OCI-LY1 (cell line): ENCODE results near the gene PRSS2.
"Not testable (repeated sequence)": the region's sequence is repeated elsewhere in the genome, so short reads cannot be mapped to it uniquely, and the experiment has no call there.

Source experiments
- H2AFZ ChIP-seq: fragments of 200-600 bp; sonication (generic), shearing (Covaris generic); 2 replicates; pipeline ENCODE4 v1.6.0; 2014; ENCODE audit warnings: antibody characterized with exemption, mild to moderate bottlenecking, low read length
- H3F3A ChIP-seq: fragments of 200-600 bp; sonication (generic), shearing (Covaris generic); 2 replicates; pipeline ENCODE4 v1.6.0; 2014; ENCODE audit warnings: mild to moderate bottlenecking, antibody characterized with exemption, low read length, moderate library complexity; ENCODE audit not compliant: insufficient read depth
- H3K27ac ChIP-seq: fragments of 200-600 bp; sonication (generic); 2 replicates; pipeline ENCODE4 v1.5.1; 2014; ENCODE audit warnings: low read length, mixed run types, mild to moderate bottlenecking, low read depth; ENCODE audit not compliant: poor library complexity, severe bottlenecking
- H3K27me3 ChIP-seq: fragments of 200-600 bp; sonication (generic); 2 replicates; pipeline ENCODE4 v1.6.0; 2014; ENCODE audit warnings: antibody characterized with exemption, mild to moderate bottlenecking, low read length, moderate library complexity; ENCODE audit not compliant: insufficient read depth
- H3K36me3 ChIP-seq: fragments of 200-600 bp; sonication (generic); 2 replicates; pipeline ENCODE4 v1.6.1; 2014; ENCODE audit warnings: mild to moderate bottlenecking, antibody characterized with exemption, low read length, moderate library complexity, mixed read lengths; ENCODE audit not compliant: insufficient read depth
- H3K4me1 ChIP-seq: fragments of 200-600 bp; sonication (generic); 2 replicates; pipeline ENCODE4 v1.5.1; 2014; ENCODE audit warnings: mild to moderate bottlenecking, low read length, moderate library complexity; ENCODE audit not compliant: insufficient read depth, severe bottlenecking
- H3K4me2 ChIP-seq: fragments of 200-600 bp; sonication (generic), shearing (Covaris generic); 2 replicates; pipeline ENCODE4 v1.6.1; 2014; ENCODE audit warnings: low read length
- H3K4me3 ChIP-seq: fragments of 200-600 bp; sonication (generic); 2 replicates; pipeline ENCODE4 v1.5.1; 2014; ENCODE audit warnings: low read length, low read depth, mild to moderate bottlenecking, mixed read lengths; ENCODE audit not compliant: poor library complexity, severe bottlenecking
- H3K79me2 ChIP-seq: fragments of 200-600 bp; shearing (Covaris generic); 2 replicates; pipeline ENCODE4 v1.6.1; 2016; ENCODE audit warnings: mixed run types, low read length, mixed read lengths; ENCODE audit not compliant: insufficient read depth
- H3K9ac ChIP-seq: fragments of 200-600 bp; sonication (generic), shearing (Covaris generic); 2 replicates; pipeline ENCODE4 v1.6.1; 2014; ENCODE audit warnings: mild to moderate bottlenecking, low read length, mixed read lengths
- H3K9me2 ChIP-seq: fragments of 200-600 bp; sonication (generic), shearing (Covaris generic); 2 replicates; pipeline ENCODE4 v1.6.1; 2014; ENCODE audit warnings: low read depth, mild to moderate bottlenecking, low read length, mixed read lengths
- H3K9me3 ChIP-seq: fragments of 200-600 bp; shearing (Covaris generic); 2 replicates; pipeline ENCODE4 v1.6.1; 2014; ENCODE audit warnings: low read length, mixed read lengths
- H4K20me1 ChIP-seq: fragments of 200-600 bp; sonication (generic), shearing (Covaris generic); 2 replicates; pipeline ENCODE4 v1.6.0; 2016; ENCODE audit warnings: mild to moderate bottlenecking, low read length; ENCODE audit not compliant: insufficient read depth
- CTCF ChIP-seq: fragments of 200-600 bp; sonication (generic), shearing (Covaris generic); IDR thresholded peaks from 2 replicates; pipeline ENCODE4 v1.5.1; 2017; ENCODE audit warnings: mild to moderate bottlenecking, antibody characterized with exemption, low read length, moderate library complexity, mixed read lengths
- EZH2 ChIP-seq: fragments of 200-600 bp; sonication (generic), shearing (Covaris generic); IDR thresholded peaks from 2 replicates; pipeline ENCODE4 v1.8.0; 2017; ENCODE audit warnings: borderline replicate concordance, mixed run types, mild to moderate bottlenecking, antibody characterized with exemption, low read length, moderate library complexity, mixed read lengths

The PRSS2 gene

GRCh38 chr7:142760071-142760642 is 10.6 kb upstream of the PRSS2 start:
- H4K20me1 ChIP-seq = no peaks in the 10 kb centered on the region
- H3K27ac ChIP-seq = no peak overlapping the region
- peaks cover 18% of the 10 kb centered on the region for H3K27me3 ChIP-seq
- no peak overlapping the region for H3K4me2 ChIP-seq
- H3K9ac ChIP-seq = no peak overlapping the region
- no peak overlapping the region for H3K4me3 ChIP-seq
- H2AFZ ChIP-seq = no peak overlapping the region
- no peaks in the 10 kb centered on the region for H3K9me2 ChIP-seq
- no peaks in the 10 kb centered on the region for H3K79me2 ChIP-seq
- H3K9me3 ChIP-seq = no peaks in the 10 kb centered on the region
- TF ChIP-seq CTCF = no peak
- TF ChIP-seq EZH2 = no peak
- no peaks in the 10 kb centered on the region for H3K4me1 ChIP-seq
- H3F3A ChIP-seq = no peaks in the 10 kb centered on the region
- no peaks in the 10 kb centered on the region for H3K36me3 ChIP-seq

- H3K9ac ChIP-seq, H2AFZ ChIP-seq, H3K79me2 ChIP-seq, H3K36me3 ChIP-seq, H3K4me3 ChIP-seq, H3K27ac ChIP-seq, H3K4me1 ChIP-seq, H3K4me2 ChIP-seq, H4K20me1 ChIP-seq, H3F3A ChIP-seq, H3K9me2 ChIP-seq, H3K9me3 ChIP-seq: not testable (repeated sequence)
- peaks cover 18% of the 10 kb centered on the region for H3K27me3 ChIP-seq
Measured at GRCh38 chr7:142761606-142762005, 9.2 kb upstream of the PRSS2 start.

GRCh38 chr7:142762104-142762503 is 8.7 kb upstream of the PRSS2 start:
- H3K9me2 ChIP-seq = no peaks in the 10 kb centered on the region
- H4K20me1 ChIP-seq = no peaks in the 10 kb centered on the region
- no peaks in the 10 kb centered on the region for H3F3A ChIP-seq
- H3K4me3 ChIP-seq = no peak overlapping the region
- H3K27ac ChIP-seq = no peak overlapping the region
- H3K79me2 ChIP-seq = no peaks in the 10 kb centered on the region
- H3K4me2 ChIP-seq = no peak overlapping the region
- H2AFZ ChIP-seq = no peak overlapping the region
- no peaks in the 10 kb centered on the region for H3K4me1 ChIP-seq
- peaks cover 18% of the 10 kb centered on the region for H3K27me3 ChIP-seq
- no peaks in the 10 kb centered on the region for H3K36me3 ChIP-seq
- no peak overlapping the region for H3K9ac ChIP-seq
- no peaks in the 10 kb centered on the region for H3K9me3 ChIP-seq
- TF ChIP-seq EZH2 = no peak
- no peak for TF ChIP-seq CTCF

GRCh38 chr7:142767451-142767850 is 3.3 kb upstream of the PRSS2 start:
- Histone ChIP-seq H3K9me2 (no peaks in the 10 kb centered on the region), H3K4me3 (no peak overlapping the region), H2AFZ (no peak overlapping the region), H3K4me2 (no peak overlapping the region), H3K27me3 (0 out of 2 replicates have a peak, but pooled peaks cover 5% of the 10 kb centered on the region), H3K27ac (no peak overlapping the region), H3K9me3 (no peaks in the 10 kb centered on the region), H3K79me2 (no peaks in the 10 kb centered on the region), H4K20me1 (no peaks in the 10 kb centered on the region), H3K4me1 (peaks cover 15% of the 10 kb centered on the region), H3K36me3 (no peaks in the 10 kb centered on the region), H3K9ac (no peak overlapping the region), H3F3A (no peaks in the 10 kb centered on the region)
- no peak for TF ChIP-seq CTCF
- TF ChIP-seq EZH2 = no peak
